HepG2 (cell line): ENCODE data around the gene CREB1. TPM values are rescaled to one million over a fixed set of nuclear protein-coding genes. Genes with fewer than 3 reads are reported as not detected.

Experiments used
- AKNA ChIP-seq: sonication (generic); formaldehyde crosslinking; IDR thresholded peaks from 2 replicates; pipeline ENCODE4 v1.4.0; 2020; ENCODE audit warnings: missing genetic modification reagents, borderline replicate concordance
- BCL6 ChIP-seq: IDR thresholded peaks from 2 replicates; pipeline ENCODE4 v1.6.1; 2016; ENCODE audit warnings: missing genetic modification reagents, missing compliant biosample characterization
- HDAC6 ChIP-seq: fragments of 200-600 bp; sonication (generic); IDR thresholded peaks from 2 replicates; pipeline ENCODE4 v1.7.0; 2017; ENCODE audit warnings: mild to moderate bottlenecking, antibody characterized with exemption, low read length, low read depth
- KDM3A ChIP-seq: IDR thresholded peaks from 2 replicates; pipeline ENCODE4 v1.6.1; 2018; ENCODE audit warnings: low read depth, missing compliant biosample characterization
- KMT2A ChIP-seq: sonication (generic); formaldehyde crosslinking; IDR thresholded peaks from 2 replicates; pipeline ENCODE4 v1.4.0; 2020; ENCODE audit warnings: missing genetic modification reagents
- NBN ChIP-seq: fragments of 450-650 bp; conservative IDR thresholded peaks from 2 replicates; pipeline ENCODE4 v1.6.1; 2017
- PRDM4 ChIP-seq: sonication (generic); formaldehyde crosslinking; IDR thresholded peaks from 2 replicates; pipeline ENCODE4 v1.9.0; 2021; ENCODE audit warnings: missing genetic modification reagents, borderline replicate concordance
- SP2 ChIP-seq: sonication (generic); formaldehyde crosslinking; IDR thresholded peaks from 2 replicates; pipeline ENCODE4 v1.5.1; 2020; ENCODE audit warnings: mild to moderate bottlenecking, missing genetic modification reagents
- TBP ChIP-seq: sonication (generic); formaldehyde crosslinking; IDR thresholded peaks from 2 replicates; pipeline ENCODE4 v1.5.0; 2020; ENCODE audit warnings: missing genetic modification reagents
- ZBTB26 ChIP-seq: IDR thresholded peaks from 2 replicates; pipeline ENCODE4 v1.6.1; 2016; ENCODE audit warnings: missing compliant biosample characterization, missing genetic modification reagents, borderline replicate concordance
- ZMYM2 ChIP-seq: sonication (generic); formaldehyde crosslinking; IDR thresholded peaks from 2 replicates; pipeline ENCODE4 v1.8.0; 2022; ENCODE audit warnings: mild to moderate bottlenecking, missing genetic modification reagents
- ZNF17 ChIP-seq: sonication (generic); formaldehyde crosslinking; IDR thresholded peaks from 2 replicates; pipeline ENCODE4 v1.5.0; 2020; ENCODE audit warnings: mild to moderate bottlenecking, missing genetic modification reagents
- ZNF354B ChIP-seq: sonication (generic); formaldehyde crosslinking; IDR thresholded peaks from 2 replicates; pipeline ENCODE4 v1.8.0; 2022; ENCODE audit warnings: mild to moderate bottlenecking, missing genetic modification reagents
- ZNF362 ChIP-seq: sonication (generic); formaldehyde crosslinking; IDR thresholded peaks from 2 replicates; pipeline ENCODE4 v1.4.0; 2020; ENCODE audit warnings: missing genetic modification reagents, mild to moderate bottlenecking, borderline replicate concordance
- ZNF430 ChIP-seq: sonication (generic); formaldehyde crosslinking; IDR thresholded peaks from 2 replicates; pipeline ENCODE4 v1.9.0; 2021; ENCODE audit warnings: mild to moderate bottlenecking, missing genetic modification reagents
- ZNF552 ChIP-seq: sonication (generic); formaldehyde crosslinking; IDR thresholded peaks from 2 replicates; pipeline ENCODE4 v1.9.0; 2022; ENCODE audit warnings: missing genetic modification reagents, mild to moderate bottlenecking, borderline replicate concordance
- ZNF800 ChIP-seq: sonication (generic); formaldehyde crosslinking; IDR thresholded peaks from 2 replicates; pipeline ENCODE4 v1.4.0; 2020; ENCODE audit warnings: missing genetic modification reagents
- polyA plus RNA-seq, 8 experiments: library from polyadenylated mRNA; depleted of rRNA in 3 of 8; stranded (reverse) in 7 of 8; unstranded in 1 of 8; fragments of >200 nt; fragmentation: Illumina TruSeq in 4 of 8; extraction: Trizol in 4 of 8; gene quantifications; 2 replicates each; pipeline versions ENCODE4 v1.2.1 to v1.2.3, GENCODE V29; 2011 to 2016; ENCODE audit warnings: low read depth in 4 of 8, missing spikeins in 1 of 8, mixed read lengths in 1 of 8; ENCODE audit not compliant: insufficient read depth in 1 of 8
- total RNA-seq, 5 experiments: library from RNA; depleted of rRNA; stranded (reverse); fragments of >200 nt; fragmentation: Illumina TruSeq; extraction: Trizol; gene quantifications; 2 replicates each; pipeline ENCODE4 v1.2.3, GENCODE V29; 2016; ENCODE audit warnings: low read depth in 1 of 5

CREB1 gene
- total and polyA plus RNA-seq, 2 of the 13 experiments (the other 11 are each of a cell fraction or from before 2014, with no cell fraction given), result 51.8 to 51.9 TPM

GRCh38 chr2:207632575-207633493, 103.1 kb downstream of the CREB1 start (continued):
- TF ChIP-seq ZNF17 (CRISPR knock-in tag) (no peak), BCL6 (CRISPR knock-in tag) (no peak), KMT2A (CRISPR knock-in tag) (0 out of 2 replicates have a peak, but pooled peaks have one; percentile 24), PRDM4 (CRISPR knock-in tag) (no peak), TBP (no peak), ZBTB26 (no peak), ZNF362 (CRISPR knock-in tag) (peak; percentile 62; the same call in 1 of the 2 replicates), ZMYM2 (CRISPR knock-in tag) (no peak), ZNF800 (CRISPR knock-in tag) (no peak), ZNF430 (CRISPR knock-in tag) (no peak), ZNF552 (no peak), AKNA (CRISPR knock-in tag) (no peak), KDM3A (CRISPR knock-in tag) (no peak), SP2 (CRISPR knock-in tag) (no peak), ZNF354B (CRISPR knock-in tag) (no peak), HDAC6 (no peak), NBN (no peak)
